GM20431 (cell line): Measurements from ENCODE around the gene RUNX1.

Source experiments
- in situ Hi-C: fragments of 300-500 bp; cut with MseI, MboI; formaldehyde crosslinking; loops from one replicate; pipeline ENCODE4 v1.15.0; 2020; ENCODE audit warnings: low sequenced_read_pairs; ENCODE audit not compliant: unreplicated experiment

Gene RUNX1

GRCh38 chr21:34745557-34746255 is 303.4 kb downstream of the RUNX1 start:
- in situ Hi-C loops = loop anchor here (25.0 kb wide), 1 partner anchor 1092 kb away; no protein-coding TSS in a partner anchor

DNA sequence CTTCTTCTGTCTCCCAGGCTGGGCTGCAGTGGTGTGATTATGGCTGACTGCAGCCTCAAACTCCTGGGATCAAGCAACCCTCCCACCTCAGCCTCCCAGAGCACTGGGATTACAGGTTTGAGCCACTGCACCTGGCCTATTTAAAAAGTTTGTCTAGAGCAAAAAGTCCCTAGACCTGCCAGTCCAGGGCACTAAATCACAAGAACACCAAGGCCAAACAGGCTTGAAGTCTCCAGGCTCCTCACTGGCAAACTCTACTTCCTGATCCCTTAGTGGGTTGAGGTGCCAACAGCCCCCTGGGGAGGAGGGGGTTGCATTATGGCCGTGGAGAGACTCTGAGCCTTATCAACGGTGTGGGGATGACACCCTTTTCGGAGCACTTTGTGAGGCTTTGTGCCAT is 304.3 kb downstream of the RUNX1 start:
- in situ Hi-C loops = loop anchor here (25.0 kb wide), 1 partner anchor 1092 kb away; no protein-coding TSS in a partner anchor

DNA sequence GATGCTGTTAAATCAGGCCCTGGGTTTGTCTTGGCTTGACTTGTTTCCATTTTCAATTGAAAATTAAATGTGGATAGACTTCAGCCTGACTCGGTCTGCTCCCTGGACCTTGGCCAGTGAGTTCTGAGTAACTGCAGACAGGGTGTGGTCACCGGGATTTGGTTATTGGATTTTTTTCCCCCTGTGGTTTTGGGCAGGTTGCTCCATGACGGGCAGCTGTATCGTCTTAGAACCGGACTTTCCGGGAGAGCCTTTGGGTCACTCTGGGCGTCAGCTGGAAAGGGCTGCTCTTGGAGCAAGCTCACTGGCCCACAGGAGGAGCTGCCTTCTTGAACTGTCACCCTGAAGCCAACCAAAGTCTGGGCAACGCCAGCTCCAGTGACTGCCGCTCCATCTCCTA is 305.3 kb downstream of the RUNX1 start:
- in situ Hi-C loops = loop anchor here (25.0 kb wide), 1 partner anchor 1093 kb away; no protein-coding TSS in a partner anchor

DNA sequence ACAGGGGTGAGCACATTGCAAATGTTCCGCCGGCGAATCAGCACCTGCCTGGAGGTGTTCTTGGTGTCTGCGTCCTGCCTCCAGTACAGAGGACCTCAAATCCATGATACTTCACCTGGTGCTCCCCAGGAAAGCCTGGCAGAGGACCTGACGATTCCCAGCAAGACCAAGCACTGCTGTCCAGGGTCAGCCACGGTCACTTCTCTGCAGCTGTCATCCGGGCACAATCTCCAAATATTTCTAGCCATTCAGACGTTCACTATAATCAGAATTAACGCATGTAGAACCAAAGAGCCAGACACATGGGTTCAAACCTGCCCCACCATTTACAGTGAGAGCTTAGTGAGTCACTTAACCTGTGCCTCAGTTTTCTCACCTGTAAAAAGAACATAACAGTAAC is 305.8 kb downstream of the RUNX1 start:
- in situ Hi-C loops = loop anchor here (25.0 kb wide), 1 partner anchor 1094 kb away; no protein-coding TSS in a partner anchor

- in situ Hi-C loops = loop anchor here (25.0 kb wide), 1 partner anchor 1097 kb away; no protein-coding TSS in a partner anchor
These were observed 308.9 kb downstream of the RUNX1 start for GRCh38 chr21:34740198-34740597.
